Sigmoid colon (tissue), 7 donors: ENCODE data around the gene SLC8A1. TPM values are rescaled to one million over a fixed set of nuclear protein-coding genes. Genes with fewer than 3 reads are reported as not detected.

ENCODE experiments used
- DNase-seq: peaks from one replicate; pipeline ENCODE4 v3.0.0-alpha.2; 2019
- H3K27ac ChIP-seq, 4 donors: fragments of 200-600 bp; sonication (generic); one replicate each; pipeline ENCODE4 v1.5.1; 2016 to 2019; ENCODE audit warnings: mild to moderate bottlenecking in 1 of 4
- H3K27me3 ChIP-seq, 3 donors: fragments of 200-600 bp; sonication (generic); one replicate each; pipeline ENCODE4 v1.5.1; 2019; ENCODE audit warnings: mild to moderate bottlenecking in 1 of 3
- H3K36me3 ChIP-seq, 4 donors: fragments of 200-600 bp; sonication (generic); one replicate each; pipeline ENCODE4 v1.5.1; 2016 to 2019
- H3K4me1 ChIP-seq, 4 donors: fragments of 200-600 bp; sonication (generic); one replicate each; pipeline ENCODE4 v1.5.1; 2017 to 2019
- H3K4me3 ChIP-seq, 4 donors: fragments of 200-600 bp; sonication (generic); one replicate each; pipeline ENCODE4 v1.5.1; 2017 to 2019; ENCODE audit warnings: mild to moderate bottlenecking in 2 of 4, moderate library complexity in 1 of 4
- H3K9me3 ChIP-seq, 4 donors: fragments of 200-600 bp in 3 of 4; sonication (generic) in 3 of 4; one replicate each; pipeline versions ENCODE4 v1.5.1 to v1.6.1; 2013 to 2019
- CTCF ChIP-seq, 4 experiments: fragments of 450-650 bp in 3 of 4; fragments of 200-600 bp in 1 of 4; IDR thresholded peaks; one replicate each; pipeline ENCODE4 v1.5.1; 2016 to 2019; ENCODE audit warnings: antibody characterized with exemption in 4 of 4, mild to moderate bottlenecking in 3 of 4, moderate library complexity in 2 of 4
- EP300 ChIP-seq, 4 donors: sonication (generic); formaldehyde crosslinking; IDR thresholded peaks; one replicate each; pipeline ENCODE4 v1.6.1; 2017; ENCODE audit warnings: antibody characterized with exemption in 4 of 4
- POLR2A ChIP-seq, 2 donors: fragments of 450-650 bp; IDR thresholded peaks; one replicate each; pipeline ENCODE4 v1.6.1; 2016; ENCODE audit warnings: antibody characterized with exemption in 2 of 2, mild to moderate bottlenecking in 2 of 2, moderate library complexity in 2 of 2
- POLR2AphosphoS5 ChIP-seq, 4 donors: sonication (generic); formaldehyde crosslinking; IDR thresholded peaks; one replicate each; pipeline ENCODE4 v1.6.1; 2017; ENCODE audit warnings: antibody characterized with exemption in 4 of 4
- WGBS, 2 donors: extraction: QIAGEN DNeasy Blood & Tissue Kit; methylation state at CpG; one replicate each; pipeline ENCODE4 v1.1.7; 2013; 5-methylcytosine and 5-hydroxymethylcytosine counted together
- intact Hi-C: fragments of 100-400 bp; cut with DNase I; formaldehyde crosslinking; loops from one replicate; pipeline ENCODE4 v1.15.1; 2023
- polyA plus RNA-seq, 3 donors: library from polyadenylated mRNA; stranded (reverse); fragments of 200-250 nt; gene quantifications; one replicate each; pipeline ENCODE4 v1.2.3, GENCODE V29; 2013
- total RNA-seq, 4 donors: library from RNA; depleted of rRNA; stranded (reverse); fragments of >200 nt; gene quantifications; one replicate each; pipeline ENCODE4 v1.1.0, GENCODE V29; 2016
- donor health status: healthy with polysubstance abuse.
- donor health status: Bipolar disorder and iron deficiency.
- donor health status: healthy.

The SLC8A1 gene
- total and polyA plus RNA-seq, 7 donors, result 0.60 to 337 (median 229) TPM

- no peak for TF ChIP-seq CTCF (IDR thresholded peaks at IDR 0.05)
- no peak for TF ChIP-seq POLR2AphosphoS5 (IDR thresholded peaks at IDR 0.05)
- TF ChIP-seq POLR2A (IDR thresholded peaks at IDR 0.05), result no peak
- no peak for TF ChIP-seq EP300 (IDR thresholded peaks at IDR 0.05)
- no peaks in the 10 kb centered on the region for H3K9me3 ChIP-seq
- DNase-seq, result peak; percentile 63
- 24 to 55% methylated on average over 4 of the region's 4 CpGs for WGBS, 2 donors
- peak overlapping the region in 3 of 4 donors; percentile 9 to 42 (median 27) for H3K27ac ChIP-seq
- H3K27me3 ChIP-seq, result no peaks in the 10 kb centered on the region
- H3K4me1 ChIP-seq, result peaks cover 0 to 22% (median 15%) of the 10 kb centered on the region in 4 donors
- no peak overlapping the region for H3K4me3 ChIP-seq
- H3K36me3 ChIP-seq, result peaks cover 0 to 44% (median 16%) of the 10 kb centered on the region in 4 donors
- intact Hi-C loops, result no loop called here
Measured at GRCh38 chr2:40165509-40165844, 286.4 kb downstream of the SLC8A1 start.

GRCh38 chr2:40164736-40165508 is 287.0 kb downstream of the SLC8A1 start:
- H3K27me3 ChIP-seq, result no peaks in the 10 kb centered on the region
- H3K27ac ChIP-seq, result peak overlapping the region in 3 of 4 donors; percentile 9 to 42 (median 27)
- peaks cover 0 to 20% (median 15%) of the 10 kb centered on the region in 4 donors for H3K4me1 ChIP-seq
- intact Hi-C loops, result no loop called here
- no peaks in the 10 kb centered on the region for H3K9me3 ChIP-seq
- WGBS, 2 donors, result 77 to 86% methylated on average over 9 of the region's 9 CpGs
- no peak for TF ChIP-seq POLR2A (IDR thresholded peaks at IDR 0.05)
- TF ChIP-seq POLR2AphosphoS5 (IDR thresholded peaks at IDR 0.05), result no peak
- no peak for TF ChIP-seq EP300 (IDR thresholded peaks at IDR 0.05)
- no peak for TF ChIP-seq CTCF (IDR thresholded peaks at IDR 0.05)
- no peak overlapping the region for H3K4me3 ChIP-seq
- H3K36me3 ChIP-seq, result peaks cover 0 to 49% (median 17%) of the 10 kb centered on the region in 4 donors
- DNase-seq, result no peak

- DNase-seq, result no peak
- WGBS, 2 donors, result 64 to 81% methylated on average over 1 of the region's 1 CpG
- Histone ChIP-seq H3K9me3 (no peaks in the 10 kb centered on the region), H3K27ac (no peak overlapping the region), H3K27me3 (no peaks in the 10 kb centered on the region), H3K4me3 (no peak overlapping the region), H3K36me3 (peaks cover 0 to 77% (median 19%) of the 10 kb centered on the region in 4 donors), H3K4me1 (peaks cover 0 to 17% (median 15%) of the 10 kb centered on the region in 4 donors)
- intact Hi-C loops, result no loop called here
- no peak for TF ChIP-seq POLR2A (IDR thresholded peaks at IDR 0.05)
- TF ChIP-seq EP300 (IDR thresholded peaks at IDR 0.05), result no peak
- no peak for TF ChIP-seq CTCF (IDR thresholded peaks at IDR 0.05)
- TF ChIP-seq POLR2AphosphoS5 (IDR thresholded peaks at IDR 0.05), result no peak
Measured at GRCh38 chr2:40161986-40162385, 289.9 kb downstream of the SLC8A1 start.

- H3K9me3 ChIP-seq, result no peaks in the 10 kb centered on the region
- no peaks in the 10 kb centered on the region for H3K27me3 ChIP-seq
- intact Hi-C loops, result no loop called here
- TF ChIP-seq POLR2A (IDR thresholded peaks at IDR 0.05) (no peak), POLR2AphosphoS5 (IDR thresholded peaks at IDR 0.05) (peak in 2 of 4 donors; percentile 19), CTCF (IDR thresholded peaks at IDR 0.05) (no peak), EP300 (IDR thresholded peaks at IDR 0.05) (no peak)
- peak overlapping the region in 2 of 4 donors; percentile 7 to 19 for H3K27ac ChIP-seq
- DNase-seq, result no peak
- peaks cover 0 to 12% (median 10%) of the 10 kb centered on the region in 4 donors for H3K4me1 ChIP-seq
- 74 to 80% methylated on average over 2 of the region's 2 CpGs for WGBS, 2 donors
- H3K36me3 ChIP-seq, result peaks cover 0 to 89% (median 20%) of the 10 kb centered on the region in 4 donors
- no peak overlapping the region for H3K4me3 ChIP-seq
Measured at GRCh38 chr2:40160751-40161218, 291.1 kb downstream of the SLC8A1 start.
